Gastroesophageal sphincter (tissue), 4 donors: ENCODE measurements around the gene ZBTB47. TPM values are rescaled to one million over a fixed set of nuclear protein-coding genes. Genes with fewer than 3 reads are reported as not detected.
A peak's percentile ranks its signal among the peaks of the same experiment; 100 is the strongest.

Experiments
- ATAC-seq: fragments of 150-250 bp; one replicate; pipeline ENCODE4 v1.9.1; 2016; ENCODE audit warnings: mild to moderate bottlenecking, moderate library complexity
- H3K27ac ChIP-seq, 4 donors: fragments of 200-600 bp; sonication (generic) in 3 of 4; 1 replicate in 3 of 4; 2 replicates in 1 of 4; pipeline ENCODE4 v1.5.1; 2016 to 2019
- H3K27me3 ChIP-seq: fragments of 200-600 bp; sonication (generic); one replicate; pipeline ENCODE4 v1.5.1; 2019
- H3K36me3 ChIP-seq, 2 donors: fragments of 200-600 bp; sonication (generic); one replicate each; pipeline ENCODE4 v1.5.1; 2019; ENCODE audit warnings: control low read depth in 1 of 2
- H3K4me1 ChIP-seq, 3 donors: fragments of 200-600 bp; sonication (generic); 1 replicate in 2 of 3; 2 replicates in 1 of 3; pipeline ENCODE4 v1.5.1; 2016 to 2019; ENCODE audit warnings: control low read depth in 2 of 3
- H3K4me3 ChIP-seq, 2 donors: fragments of 200-600 bp; sonication (generic); one replicate each; pipeline ENCODE4 v1.5.1; 2019; ENCODE audit warnings: mild to moderate bottlenecking in 1 of 2, moderate library complexity in 1 of 2
- H3K9me3 ChIP-seq, 3 donors: fragments of 200-600 bp; sonication (generic); one replicate each; pipeline ENCODE4 v1.5.1; 2017 to 2019; ENCODE audit warnings: control low read depth in 2 of 3
- EP300 ChIP-seq: sonication (generic); formaldehyde crosslinking; IDR thresholded peaks from one replicate; pipeline ENCODE4 v1.6.1; 2017; ENCODE audit warnings: antibody characterized with exemption, mild to moderate bottlenecking
- POLR2A ChIP-seq, 2 donors: fragments of 450-650 bp; IDR thresholded peaks; one replicate each; pipeline ENCODE4 v1.6.1; 2017; ENCODE audit warnings: antibody characterized with exemption in 2 of 2, mild to moderate bottlenecking in 2 of 2, moderate library complexity in 1 of 2
- POLR2AphosphoS5 ChIP-seq: sonication (generic); formaldehyde crosslinking; IDR thresholded peaks from one replicate; pipeline ENCODE4 v1.6.1; 2017; ENCODE audit warnings: antibody characterized with exemption
- WGBS, 2 donors: methylation state at CpG; one replicate each; pipeline ENCODE4 v1.1.5; 2018; ENCODE audit warnings: low coverage in 1 of 2; 5-methylcytosine and 5-hydroxymethylcytosine counted together
- total RNA-seq, 4 donors: library from RNA; depleted of rRNA; stranded (reverse); fragments of >200 nt; gene quantifications; one replicate each; pipeline ENCODE4 v1.1.0, GENCODE V29; 2016
- TF ChIP-seq, protein P1 (sequence below), 4 experiments: fragments of 200-600 bp in 2 of 4; fragments of 450-650 bp in 2 of 4; sonication (generic) in 1 of 4; IDR thresholded peaks; one replicate each; pipeline ENCODE4 v1.5.1; 2017 to 2019; ENCODE audit warnings: antibody characterized with exemption in 4 of 4, mild to moderate bottlenecking in 2 of 4, moderate library complexity in 2 of 4

ZBTB47 gene
- total RNA-seq, 4 donors from 2014 or later, result 86.8 to 152 (median 110) TPM

GRCh38 chr3:42640771-42641370, 12.6 kb upstream of the ZBTB47 start:
- TF ChIP-seq POLR2A (IDR thresholded peaks at IDR 0.05) (no peak), EP300 (no peak), POLR2AphosphoS5 (no peak)
- TF ChIP-seq, protein P1, sequence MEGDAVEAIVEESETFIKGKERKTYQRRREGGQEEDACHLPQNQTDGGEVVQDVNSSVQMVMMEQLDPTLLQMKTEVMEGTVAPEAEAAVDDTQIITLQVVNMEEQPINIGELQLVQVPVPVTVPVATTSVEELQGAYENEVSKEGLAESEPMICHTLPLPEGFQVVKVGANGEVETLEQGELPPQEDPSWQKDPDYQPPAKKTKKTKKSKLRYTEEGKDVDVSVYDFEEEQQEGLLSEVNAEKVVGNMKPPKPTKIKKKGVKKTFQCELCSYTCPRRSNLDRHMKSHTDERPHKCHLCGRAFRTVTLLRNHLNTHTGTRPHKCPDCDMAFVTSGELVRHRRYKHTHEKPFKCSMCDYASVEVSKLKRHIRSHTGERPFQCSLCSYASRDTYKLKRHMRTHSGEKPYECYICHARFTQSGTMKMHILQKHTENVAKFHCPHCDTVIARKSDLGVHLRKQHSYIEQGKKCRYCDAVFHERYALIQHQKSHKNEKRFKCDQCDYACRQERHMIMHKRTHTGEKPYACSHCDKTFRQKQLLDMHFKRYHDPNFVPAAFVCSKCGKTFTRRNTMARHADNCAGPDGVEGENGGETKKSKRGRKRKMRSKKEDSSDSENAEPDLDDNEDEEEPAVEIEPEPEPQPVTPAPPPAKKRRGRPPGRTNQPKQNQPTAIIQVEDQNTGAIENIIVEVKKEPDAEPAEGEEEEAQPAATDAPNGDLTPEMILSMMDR (IDR thresholded peaks at IDR 0.05), result no peak
- no peaks in the 10 kb centered on the region for H3K9me3 ChIP-seq
- H3K4me1 ChIP-seq, result peaks cover 0 to 19% (median 0%) of the 10 kb centered on the region in 3 donors
- peaks cover 18 to 100% of the 10 kb centered on the region in 2 donors for H3K36me3 ChIP-seq
- H3K27me3 ChIP-seq, result no peaks in the 10 kb centered on the region
- WGBS, 2 donors, result 73 to 79% methylated on average over 4 to 5 of the region's 6 CpGs
- no peak for ATAC-seq
- no peak overlapping the region for H3K27ac ChIP-seq
- no peak overlapping the region for H3K4me3 ChIP-seq

- WGBS, 2 donors, result 17 to 70% methylated on average over 1 to 4 of the region's 5 CpGs
- no peak for ATAC-seq
- no peak for TF ChIP-seq EP300
These were observed 5.6 kb upstream of the ZBTB47 start for GRCh38 chr3:42647821-42648459.

GRCh38 chr3:42649006-42649405, 4.5 kb upstream of the ZBTB47 start:
- ATAC-seq, result no peak
- TF ChIP-seq, protein P1 (IDR thresholded peaks at IDR 0.05), result no peak
- TF ChIP-seq POLR2AphosphoS5 (no peak), EP300 (no peak), POLR2A (IDR thresholded peaks at IDR 0.05) (no peak)
- Histone ChIP-seq H3K27me3 (no peaks in the 10 kb centered on the region), H3K4me1 (peaks cover 7 to 48% (median 23%) of the 10 kb centered on the region in 3 donors), H3K27ac (no peak overlapping the region), H3K4me3 (no peak overlapping the region), H3K9me3 (no peaks in the 10 kb centered on the region), H3K36me3 (peaks cover 0 to 58% of the 10 kb centered on the region in 2 donors)
- WGBS, 2 donors, result 79 to 94% methylated on average over 2 of the region's 2 CpGs

More at GRCh38 chr3:42647821-42648459, 5.6 kb upstream of the ZBTB47 start:
- H3K27me3 ChIP-seq, result no peaks in the 10 kb centered on the region
- peaks cover 7 to 40% (median 17%) of the 10 kb centered on the region in 3 donors for H3K4me1 ChIP-seq
- no peaks in the 10 kb centered on the region for H3K9me3 ChIP-seq
- H3K27ac ChIP-seq, result peak overlapping the region in 1 of 4 donors; percentile 6
- H3K36me3 ChIP-seq, result peaks cover 0 to 69% of the 10 kb centered on the region in 2 donors
- no peak overlapping the region for H3K4me3 ChIP-seq

DNA sequence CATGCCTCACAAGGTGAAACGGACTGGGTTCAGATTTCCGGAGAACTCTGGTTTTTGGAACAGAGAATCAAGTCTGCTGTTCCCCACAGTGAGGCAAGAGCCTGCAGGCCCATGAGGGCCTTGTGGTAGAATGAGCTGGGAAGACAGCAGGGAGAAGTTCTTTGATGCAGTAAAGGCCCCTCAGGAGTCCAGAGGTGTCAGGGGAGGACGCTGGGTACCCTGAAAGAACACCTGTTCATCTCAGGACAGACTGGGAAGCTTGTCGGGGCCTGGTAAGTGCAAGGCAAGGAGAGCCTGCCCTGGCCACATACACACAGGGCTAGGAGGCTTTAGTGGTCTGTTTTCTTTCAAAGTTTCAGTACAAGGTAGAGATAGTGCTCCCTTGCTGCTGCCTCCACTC, 3.7 kb upstream of the ZBTB47 start:
- Histone ChIP-seq H3K27me3 (no peaks in the 10 kb centered on the region), H3K9me3 (no peaks in the 10 kb centered on the region), H3K4me3 (no peak overlapping the region), H3K4me1 (peaks cover 7 to 50% (median 23%) of the 10 kb centered on the region in 3 donors), H3K27ac (peak overlapping the region in 1 of 4 donors; percentile 40), H3K36me3 (peaks cover 0 to 50% of the 10 kb centered on the region in 2 donors)
- TF ChIP-seq POLR2AphosphoS5 (no peak), POLR2A (IDR thresholded peaks at IDR 0.05) (no peak), EP300 (no peak)
- TF ChIP-seq, protein P1 (IDR thresholded peaks at IDR 0.05), result no peak
- ATAC-seq, result no peak
- 78% methylated on average over 4 of the region's 4 CpGs; no CpG with 5 or more reads in 1 of the 2 donors for WGBS, 2 donors

DNA sequence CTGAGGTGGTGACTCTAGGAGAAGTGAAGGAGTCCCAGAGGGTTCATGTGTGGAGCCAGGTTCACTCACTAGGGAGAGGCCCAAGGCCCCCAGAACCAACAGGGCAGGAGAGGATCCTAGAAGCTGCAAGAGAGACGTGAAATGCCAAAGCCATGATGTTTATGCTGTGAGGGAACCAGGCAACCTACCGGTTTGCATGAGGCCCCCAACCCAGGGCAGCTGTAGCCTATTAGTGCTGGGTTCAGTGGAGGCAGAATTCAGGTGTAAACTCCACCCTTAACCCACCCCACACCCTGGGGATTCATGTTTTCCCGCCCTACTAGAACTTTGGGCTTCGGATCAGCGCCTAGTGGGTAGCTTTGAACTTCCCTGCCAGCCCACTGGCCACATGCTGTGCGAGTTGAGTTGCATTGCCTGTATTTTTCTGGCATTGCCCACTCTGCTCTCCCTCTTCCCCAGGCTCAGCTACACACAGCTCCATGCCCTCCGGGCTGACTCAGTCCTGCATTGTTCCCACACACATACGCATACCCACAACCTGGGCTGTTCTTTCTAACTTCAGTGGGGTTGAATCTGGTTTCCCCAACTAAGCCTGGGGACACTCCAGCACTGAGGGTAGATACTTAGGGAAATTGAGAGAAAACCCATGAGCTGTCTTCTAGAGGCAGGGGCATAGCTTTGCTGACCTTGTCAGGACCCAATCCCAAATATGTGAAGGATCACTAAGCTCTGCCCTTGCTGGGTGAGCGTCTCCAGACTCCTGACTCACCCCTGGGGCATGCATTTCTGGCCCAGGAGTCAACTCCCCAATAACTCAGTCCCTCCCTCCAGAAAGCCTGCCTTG, 2.0 kb upstream of the ZBTB47 start:
- TF ChIP-seq EP300 (no peak), POLR2AphosphoS5 (peak; percentile 56)
- peaks cover 0 to 33% of the 10 kb centered on the region in 2 donors for H3K36me3 ChIP-seq
- no peaks in the 10 kb centered on the region for H3K9me3 ChIP-seq
- no peaks in the 10 kb centered on the region for H3K27me3 ChIP-seq
- ATAC-seq, result no peak
- peak overlapping the region in 1 of 2 donors; percentile 92 for H3K4me3 ChIP-seq
- peak overlapping the region in 3 of 4 donors; percentile 93 to 97 (median 96) for H3K27ac ChIP-seq
- peaks cover 7 to 67% (median 38%) of the 10 kb centered on the region in 3 donors for H3K4me1 ChIP-seq
- 64% methylated on average over 4 of the region's 9 CpGs; no CpG with 5 or more reads in 1 of the 2 donors for WGBS, 2 donors
